Gastroesophageal sphincter (tissue), 3 donors: ENCODE measurements around the gene LMO7.

Source experiments
- EP300 ChIP-seq: sonication (generic); formaldehyde crosslinking; IDR thresholded peaks from one replicate; pipeline ENCODE4 v1.6.1; 2017; ENCODE audit warnings: antibody characterized with exemption, mild to moderate bottlenecking
- POLR2A ChIP-seq, 2 donors: fragments of 450-650 bp; IDR thresholded peaks; one replicate each; pipeline ENCODE4 v1.6.1; 2017; ENCODE audit warnings: antibody characterized with exemption in 2 of 2, mild to moderate bottlenecking in 2 of 2, moderate library complexity in 1 of 2
- POLR2AphosphoS5 ChIP-seq: sonication (generic); formaldehyde crosslinking; IDR thresholded peaks from one replicate; pipeline ENCODE4 v1.6.1; 2017; ENCODE audit warnings: antibody characterized with exemption
- TF ChIP-seq, protein P1 (sequence below), 4 experiments: fragments of 200-600 bp in 2 of 4; fragments of 450-650 bp in 2 of 4; sonication (generic) in 1 of 4; IDR thresholded peaks; one replicate each; pipeline ENCODE4 v1.5.1; 2017 to 2019; ENCODE audit warnings: antibody characterized with exemption in 4 of 4, mild to moderate bottlenecking in 2 of 4, moderate library complexity in 2 of 4

DNA sequence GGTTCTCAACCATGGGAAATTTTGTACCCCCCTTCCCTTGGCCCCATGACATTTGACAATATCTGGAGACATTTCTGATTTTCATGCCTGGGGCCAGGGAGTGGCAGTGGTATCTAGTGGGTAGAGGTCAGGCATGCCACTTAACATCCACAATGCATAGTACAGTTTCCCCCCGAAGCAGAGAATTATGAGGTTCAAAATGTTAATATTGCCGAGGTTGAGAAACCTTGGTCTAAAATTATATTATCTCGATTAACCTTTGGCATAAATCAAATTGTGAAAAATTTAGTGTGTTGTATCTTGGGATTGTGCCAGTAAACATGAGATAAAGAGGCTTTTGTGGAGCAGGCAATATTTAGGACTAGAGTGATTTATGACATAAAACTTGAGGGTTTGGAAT lies 147.9 kb downstream of the LMO7 start:
- no peak for TF ChIP-seq POLR2A (IDR thresholded peaks at IDR 0.05)
- TF ChIP-seq POLR2AphosphoS5 = no peak
- TF ChIP-seq, protein P1, sequence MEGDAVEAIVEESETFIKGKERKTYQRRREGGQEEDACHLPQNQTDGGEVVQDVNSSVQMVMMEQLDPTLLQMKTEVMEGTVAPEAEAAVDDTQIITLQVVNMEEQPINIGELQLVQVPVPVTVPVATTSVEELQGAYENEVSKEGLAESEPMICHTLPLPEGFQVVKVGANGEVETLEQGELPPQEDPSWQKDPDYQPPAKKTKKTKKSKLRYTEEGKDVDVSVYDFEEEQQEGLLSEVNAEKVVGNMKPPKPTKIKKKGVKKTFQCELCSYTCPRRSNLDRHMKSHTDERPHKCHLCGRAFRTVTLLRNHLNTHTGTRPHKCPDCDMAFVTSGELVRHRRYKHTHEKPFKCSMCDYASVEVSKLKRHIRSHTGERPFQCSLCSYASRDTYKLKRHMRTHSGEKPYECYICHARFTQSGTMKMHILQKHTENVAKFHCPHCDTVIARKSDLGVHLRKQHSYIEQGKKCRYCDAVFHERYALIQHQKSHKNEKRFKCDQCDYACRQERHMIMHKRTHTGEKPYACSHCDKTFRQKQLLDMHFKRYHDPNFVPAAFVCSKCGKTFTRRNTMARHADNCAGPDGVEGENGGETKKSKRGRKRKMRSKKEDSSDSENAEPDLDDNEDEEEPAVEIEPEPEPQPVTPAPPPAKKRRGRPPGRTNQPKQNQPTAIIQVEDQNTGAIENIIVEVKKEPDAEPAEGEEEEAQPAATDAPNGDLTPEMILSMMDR (IDR thresholded peaks at IDR 0.05) = no peak
- no peak for TF ChIP-seq EP300
